Right lobe of liver (tissue), 6 donors: ENCODE results near the gene FOXP1. TPM values are rescaled to one million over a fixed set of nuclear protein-coding genes. Genes with fewer than 3 reads are reported as not detected.

Experiments
- ATAC-seq, 4 donors: fragments of 200-7000 bp; cut with Tn5 transposase; one replicate each; pipeline ENCODE4 v1.9.1; 2020; ENCODE audit warnings: mild to moderate bottlenecking in 4 of 4, moderate library complexity in 4 of 4
- DNase-seq, 3 donors: peaks; one replicate each; pipeline ENCODE4 v3.0.0-alpha.2; 2020
- H3K27ac ChIP-seq, 3 donors: fragments of 200-600 bp; one replicate each; pipeline ENCODE4 v1.8.0; 2022
- H3K27me3 ChIP-seq, 2 donors: fragments of 200-600 bp; one replicate each; pipeline ENCODE4 v1.8.0; 2022
- H3K36me3 ChIP-seq, 4 donors: fragments of 200-600 bp; sonication (generic) in 1 of 4; one replicate each; pipeline versions ENCODE4 v1.5.1 to v1.8.0; 2017 to 2022; ENCODE audit warnings: control low read depth in 1 of 4
- H3K4me1 ChIP-seq, 4 donors: fragments of 200-600 bp; sonication (generic) in 1 of 4; one replicate each; pipeline versions ENCODE4 v1.5.1 to v1.8.0; 2017 to 2022; ENCODE audit warnings: control low read depth in 1 of 4
- H3K4me3 ChIP-seq, 3 donors: fragments of 200-600 bp; one replicate each; pipeline ENCODE4 v1.8.0; 2022
- H3K9me3 ChIP-seq, 4 donors: fragments of 200-600 bp; sonication (generic) in 1 of 4; one replicate each; pipeline versions ENCODE4 v1.5.1 to v1.8.0; 2017 to 2022; ENCODE audit warnings: control low read depth in 1 of 4
- CTCF ChIP-seq, 4 donors: fragments of 200-600 bp in 3 of 4; fragments of 450-650 bp in 1 of 4; IDR thresholded peaks; one replicate each; pipeline versions ENCODE4 v1.5.1 to v1.8.0; 2016 to 2022; ENCODE audit warnings: antibody characterized with exemption in 4 of 4, mild to moderate bottlenecking in 2 of 4
- POLR2A ChIP-seq: fragments of 450-650 bp; IDR thresholded peaks from one replicate; pipeline ENCODE4 v1.6.1; 2017; ENCODE audit warnings: antibody characterized with exemption, mild to moderate bottlenecking
- WGBS: methylation state at CpG from one replicate; pipeline ENCODE4 v1.1.6; 2018; ENCODE audit warnings: low coverage, low lambda C conversion rate; ENCODE audit not compliant: insufficient coverage; ENCODE audit errors: missing lambda C conversion rate; 5-methylcytosine and 5-hydroxymethylcytosine counted together
- intact Hi-C, 2 donors: fragments of 100-400 bp; cut with DNase I; formaldehyde crosslinking; loops; one replicate each; pipeline versions ENCODE4 v1.11.2 to v1.14.1; 2022
- total RNA-seq, 6 experiments: library from RNA; depleted of rRNA in 2 of 6; stranded (reverse); fragments of >200 nt in 2 of 6; fragmentation: NEBNext Ultra II Directional in 3 of 6; extraction: Animal tissue kit (Norgen Biotek cat#: 25700) in 3 of 6; gene quantifications; one replicate each; pipeline versions ENCODE4 v1.1.0 to v1.2.4, GENCODE V29; 2016 to 2023
- donor health status: DM: no; HTN: yes; CAD: no.
- donor health status: DM: no; HTN: no; CAD: no.
- donor health status: DM: no; HTN: no; CAD: no.
- donor health status: DM: no; HTN: yes; CAD: no.
- donor health status: DM: no; HTN: yes; CAD: no.

FOXP1 gene
- total RNA-seq, 6 experiments from 2014 or later: 26.7 to 47.7 (median 35.2) TPM

GRCh38 chr3:71045212-71045916 lies 538.2 kb downstream of the FOXP1 start:
- H3K27me3 ChIP-seq: no peaks in the 10 kb centered on the region
- H3K36me3 ChIP-seq: peaks cover 0 to 46% (median 18%) of the 10 kb centered on the region in 4 donors
- peaks cover 0 to 13% (median 0%) of the 10 kb centered on the region in 4 donors for H3K4me1 ChIP-seq
- TF ChIP-seq CTCF (IDR thresholded peaks at IDR 0.05) (no peak), POLR2A (no peak)
- WGBS: 91% methylated on average over 5 of the region's 5 CpGs
- H3K9me3 ChIP-seq: no peaks in the 10 kb centered on the region
- H3K4me3 ChIP-seq: no peak overlapping the region
- ATAC-seq (no peak), DNase-seq (no peak)
- H3K27ac ChIP-seq: no peak overlapping the region
- intact Hi-C loops: no loop called here

- no peaks in the 10 kb centered on the region for H3K27me3 ChIP-seq
- ATAC-seq: no peak
- 88% methylated on average over 7 of the region's 9 CpGs for WGBS
- intact Hi-C loops: no loop called here
- no peak overlapping the region for H3K4me3 ChIP-seq
- DNase-seq: no peak
- no peak overlapping the region for H3K27ac ChIP-seq
- no peak for TF ChIP-seq POLR2A
- no peak for TF ChIP-seq CTCF (IDR thresholded peaks at IDR 0.05)
- H3K9me3 ChIP-seq: no peaks in the 10 kb centered on the region
- no peaks in the 10 kb centered on the region for H3K4me1 ChIP-seq
- peaks cover 0 to 69% (median 19%) of the 10 kb centered on the region in 4 donors for H3K36me3 ChIP-seq
Observed at GRCh38 chr3:71042759-71043158, 540.8 kb downstream of the FOXP1 start.

- ATAC-seq (no peak), DNase-seq (no peak)
- no peaks in the 10 kb centered on the region for H3K9me3 ChIP-seq
- H3K4me3 ChIP-seq: no peak overlapping the region
- H3K36me3 ChIP-seq: peaks cover 0 to 61% (median 17%) of the 10 kb centered on the region in 4 donors
- peaks cover 0 to 5% (median 1%) of the 10 kb centered on the region in 4 donors for H3K4me1 ChIP-seq
- WGBS: 92% methylated on average over 7 of the region's 7 CpGs
- no peaks in the 10 kb centered on the region for H3K27me3 ChIP-seq
- intact Hi-C loops: no loop called here
- TF ChIP-seq POLR2A: no peak
- TF ChIP-seq CTCF (IDR thresholded peaks at IDR 0.05): no peak
- H3K27ac ChIP-seq: no peak overlapping the region
Observed at GRCh38 chr3:71041371-71041770, 542.2 kb downstream of the FOXP1 start.

GRCh38 chr3:71039332-71039731 lies 544.2 kb downstream of the FOXP1 start:
- TF ChIP-seq POLR2A (no peak), CTCF (IDR thresholded peaks at IDR 0.05) (no peak)
- no peaks in the 10 kb centered on the region for H3K9me3 ChIP-seq
- no peak for DNase-seq
- intact Hi-C loops: no loop called here
- no peak overlapping the region for H3K27ac ChIP-seq
- no peak for ATAC-seq
- no peaks in the 10 kb centered on the region for H3K27me3 ChIP-seq
- 74% methylated on average over 6 of the region's 6 CpGs for WGBS
- H3K4me1 ChIP-seq: peaks cover 0 to 11% (median 3%) of the 10 kb centered on the region in 4 donors
- H3K4me3 ChIP-seq: no peak overlapping the region
- H3K36me3 ChIP-seq: peaks cover 0 to 50% (median 12%) of the 10 kb centered on the region in 4 donors
